ENCODE measurements around the gene SYCE3.

The SYCE3 gene

GRCh38 chr22:50528682-50529415 lies 33.9 kb downstream of the SYCE3 start:
- Mint-ChIP-seq H3K4me3 (peak overlapping the region; percentile 84), H3K27me3 (no peaks in the 10 kb centered on the region), H3K4me1 (ENCODE audit: low read depth) (peaks cover 41% of the 10 kb centered on the region), H3K9me3 (no peaks in the 10 kb centered on the region), H3K36me3 (ENCODE audit: low read depth) (peaks cover 23% of the 10 kb centered on the region), H3K27ac (peak overlapping the region; percentile 40)

DNA sequence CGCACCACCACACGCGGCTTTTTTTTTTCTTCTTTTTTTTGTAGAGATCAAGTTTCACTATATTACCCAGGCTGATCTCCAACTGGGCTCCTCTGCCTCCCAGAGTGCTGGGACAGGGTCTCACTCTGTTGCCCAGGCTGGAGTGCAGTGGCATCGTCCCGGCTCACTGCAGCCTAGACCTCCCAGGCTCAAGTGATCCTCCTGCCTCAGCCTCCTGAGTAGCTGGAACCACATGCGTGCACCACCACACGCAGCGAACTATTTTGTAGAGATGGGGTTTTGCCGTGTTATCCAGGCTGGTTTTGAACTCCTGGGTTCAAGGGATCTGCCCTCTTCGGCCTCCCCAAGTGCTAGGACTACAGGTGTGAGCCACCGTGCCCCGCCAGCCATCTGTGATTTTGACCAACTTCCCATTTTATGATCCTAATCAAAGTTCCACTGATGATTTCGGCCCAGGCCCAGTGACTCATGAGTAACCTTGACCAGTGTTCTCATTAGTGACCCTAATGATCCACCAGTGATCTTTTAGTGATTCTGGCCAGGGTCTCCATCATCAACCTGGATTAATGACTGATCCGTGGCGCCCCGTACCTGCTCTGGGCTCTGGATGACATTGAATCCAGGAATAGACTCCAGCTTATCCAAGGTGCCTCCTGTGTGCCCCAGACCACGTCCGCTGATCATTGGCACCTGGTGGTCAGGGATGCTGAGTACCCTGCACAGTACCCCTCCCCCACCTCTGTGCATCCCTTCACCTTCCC lies 34.6 kb downstream of the SYCE3 start:
- no peaks in the 10 kb centered on the region for H3K27me3 Mint-ChIP-seq
- H3K36me3 Mint-ChIP-seq (ENCODE audit: low read depth): peaks cover 23% of the 10 kb centered on the region
- H3K27ac Mint-ChIP-seq: peak overlapping the region; percentile 87
- H3K9me3 Mint-ChIP-seq: no peaks in the 10 kb centered on the region
- peak overlapping the region; percentile 84 for H3K4me3 Mint-ChIP-seq
- H3K4me1 Mint-ChIP-seq (ENCODE audit: low read depth): peaks cover 33% of the 10 kb centered on the region

- H3K9me3 Mint-ChIP-seq: no peaks in the 10 kb centered on the region
- H3K4me1 Mint-ChIP-seq (ENCODE audit: low read depth): peaks cover 26% of the 10 kb centered on the region
- H3K4me3 Mint-ChIP-seq: peak overlapping the region; percentile 84
- no peaks in the 10 kb centered on the region for H3K27me3 Mint-ChIP-seq
- peaks cover 23% of the 10 kb centered on the region for H3K36me3 Mint-ChIP-seq (ENCODE audit: low read depth)
- peak overlapping the region; percentile 87 for H3K27ac Mint-ChIP-seq
Observed at GRCh38 chr22:50526834-50527801, 35.6 kb downstream of the SYCE3 start.

DNA sequence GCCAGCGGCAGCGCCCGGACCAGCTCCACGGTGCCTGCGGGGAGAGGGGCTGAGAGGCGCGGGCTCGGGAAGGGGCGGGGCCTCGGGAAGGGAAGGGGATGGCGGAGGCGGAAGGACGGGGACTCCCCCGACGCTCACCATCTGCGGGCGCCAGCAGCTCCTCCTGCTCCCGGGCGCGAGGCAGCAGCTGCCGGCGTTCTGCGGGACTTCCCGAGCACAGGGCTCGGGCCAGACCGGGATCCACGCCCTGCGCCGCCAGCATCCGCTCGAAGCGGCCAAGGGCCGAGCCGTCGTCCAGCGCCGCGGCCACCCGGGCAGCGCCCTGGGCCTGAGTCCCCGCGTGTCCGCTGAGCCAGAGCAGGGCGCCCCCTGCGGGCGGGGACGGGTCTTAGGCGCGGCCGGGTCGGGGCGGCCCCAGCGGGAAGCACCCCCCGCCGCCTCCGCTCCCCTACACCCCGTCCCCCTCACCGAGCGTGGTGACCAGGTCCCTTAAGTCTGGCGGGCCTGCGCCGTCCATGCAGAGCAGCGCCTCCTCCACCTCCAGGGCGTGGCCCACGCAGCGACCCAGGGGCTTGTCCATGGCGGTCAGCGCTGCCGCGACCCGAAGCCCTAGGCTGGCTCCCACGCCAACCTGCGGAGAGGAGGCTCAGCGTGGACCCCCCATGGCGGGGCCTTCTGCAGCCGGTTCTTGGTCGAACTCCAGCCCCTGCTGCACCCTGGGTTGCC lies 36.4 kb downstream of the SYCE3 start:
- no peaks in the 10 kb centered on the region for H3K9me3 Mint-ChIP-seq
- H3K27ac Mint-ChIP-seq: peak overlapping the region; percentile 87
- peaks cover 26% of the 10 kb centered on the region for H3K4me1 Mint-ChIP-seq (ENCODE audit: low read depth)
- H3K27me3 Mint-ChIP-seq: no peaks in the 10 kb centered on the region
- peak overlapping the region; percentile 84 for H3K4me3 Mint-ChIP-seq
- H3K36me3 Mint-ChIP-seq (ENCODE audit: low read depth): peaks cover 23% of the 10 kb centered on the region

GRCh38 chr22:50525858-50526107 lies 36.9 kb downstream of the SYCE3 start:
- peak overlapping the region; percentile 49 for H3K27ac Mint-ChIP-seq
- H3K4me3 Mint-ChIP-seq: peak overlapping the region; percentile 93
- peaks cover 26% of the 10 kb centered on the region for H3K4me1 Mint-ChIP-seq (ENCODE audit: low read depth)
- no peaks in the 10 kb centered on the region for H3K27me3 Mint-ChIP-seq
- H3K36me3 Mint-ChIP-seq (ENCODE audit: low read depth): peaks cover 23% of the 10 kb centered on the region
- H3K9me3 Mint-ChIP-seq: no peaks in the 10 kb centered on the region

DNA sequence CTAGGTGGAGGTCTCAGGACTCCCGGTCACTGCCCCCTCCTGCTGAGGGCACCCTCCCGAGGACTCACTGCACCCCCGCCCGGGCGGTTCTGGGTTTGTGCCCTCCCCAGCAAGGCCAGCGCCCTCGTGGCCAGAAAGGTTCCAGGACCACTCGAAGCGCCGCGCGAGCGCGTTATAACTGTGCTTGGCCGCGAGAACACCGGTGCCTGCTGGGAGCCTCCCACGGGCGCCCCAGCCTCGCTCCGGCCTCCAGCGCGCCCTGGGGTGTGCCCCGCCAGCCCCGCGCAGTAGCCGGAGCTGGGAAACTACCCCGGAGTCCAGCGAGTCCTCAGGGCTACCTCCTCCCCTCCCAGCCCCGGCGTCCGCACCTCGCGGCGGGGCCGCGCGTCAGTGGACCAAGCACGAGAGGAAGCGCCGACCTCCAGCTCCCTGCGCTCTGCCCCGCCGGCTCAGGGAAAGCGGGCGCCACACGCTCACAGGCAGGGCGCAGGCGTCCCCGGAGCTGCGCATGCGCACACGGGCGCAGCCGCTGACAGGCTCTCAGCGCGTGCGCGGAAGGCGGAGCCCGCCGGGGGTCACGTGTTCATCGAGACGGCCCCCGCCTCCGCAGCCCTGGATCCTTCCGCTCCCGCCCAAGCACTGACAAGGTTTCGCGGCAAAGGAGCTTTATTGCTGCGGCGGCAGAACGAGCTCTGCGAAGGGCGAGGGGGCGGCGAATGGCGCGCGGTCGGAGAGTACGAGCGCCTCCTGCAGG lies 37.4 kb downstream of the SYCE3 start, which contains the start of gene SCO2:
SCO2 (minus strand) TSS at position 495 of the 754 bp plus-strand sequence. CDS start 1,187 bp downstream, outside the sequence.
- H3K9me3 Mint-ChIP-seq: no peaks in the 10 kb centered on the region
- H3K36me3 Mint-ChIP-seq (ENCODE audit: low read depth): peaks cover 23% of the 10 kb centered on the region
- H3K4me1 Mint-ChIP-seq (ENCODE audit: low read depth): peaks cover 26% of the 10 kb centered on the region
- H3K27ac Mint-ChIP-seq: peak within 1 kb of the TSS; percentile 89
- H3K4me3 Mint-ChIP-seq: peak within 1 kb of the TSS; percentile 93
- H3K27me3 Mint-ChIP-seq: no peaks in the 10 kb centered on the region

- H3K27ac Mint-ChIP-seq: peak overlapping the region; percentile 89
- no peaks in the 10 kb centered on the region for H3K27me3 Mint-ChIP-seq
- H3K4me1 Mint-ChIP-seq (ENCODE audit: low read depth): peaks cover 26% of the 10 kb centered on the region
- H3K9me3 Mint-ChIP-seq: no peaks in the 10 kb centered on the region
- H3K36me3 Mint-ChIP-seq (ENCODE audit: low read depth): peaks cover 28% of the 10 kb centered on the region
- peak overlapping the region; percentile 93 for H3K4me3 Mint-ChIP-seq
Observed at GRCh38 chr22:50524676-50525103, 38.0 kb downstream of the SYCE3 start.

- peak overlapping the region; percentile 89 for H3K27ac Mint-ChIP-seq
- no peaks in the 10 kb centered on the region for H3K27me3 Mint-ChIP-seq
- H3K9me3 Mint-ChIP-seq: no peaks in the 10 kb centered on the region
- H3K4me1 Mint-ChIP-seq (ENCODE audit: low read depth): peaks cover 26% of the 10 kb centered on the region
- H3K4me3 Mint-ChIP-seq: peak overlapping the region; percentile 93
- peaks cover 32% of the 10 kb centered on the region for H3K36me3 Mint-ChIP-seq (ENCODE audit: low read depth)
Observed at GRCh38 chr22:50523806-50524675, 38.7 kb downstream of the SYCE3 start.

DNA sequence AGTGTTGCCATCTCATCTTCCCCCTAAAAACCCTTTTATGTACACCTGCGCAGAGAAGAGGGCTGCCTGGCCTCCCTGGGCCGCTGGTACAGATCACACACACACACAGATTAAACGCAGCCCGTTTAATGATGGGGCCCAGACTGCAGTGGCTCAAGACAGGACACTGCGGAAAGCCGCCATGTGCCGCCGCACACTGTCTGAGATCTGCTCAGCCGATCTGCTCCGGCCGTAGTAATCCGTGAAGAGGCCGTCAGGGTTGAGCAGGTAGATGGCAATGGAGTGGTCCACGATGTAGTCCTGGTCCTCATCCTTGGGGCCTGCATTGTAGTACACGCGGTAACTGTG lies 39.3 kb downstream of the SYCE3 start:
- Mint-ChIP-seq H3K4me3 (peak overlapping the region; percentile 41), H3K4me1 (ENCODE audit: low read depth) (peaks cover 23% of the 10 kb centered on the region), H3K27ac (peak overlapping the region; percentile 11), H3K9me3 (no peaks in the 10 kb centered on the region), H3K36me3 (ENCODE audit: low read depth) (peaks cover 35% of the 10 kb centered on the region), H3K27me3 (no peaks in the 10 kb centered on the region)

DNA sequence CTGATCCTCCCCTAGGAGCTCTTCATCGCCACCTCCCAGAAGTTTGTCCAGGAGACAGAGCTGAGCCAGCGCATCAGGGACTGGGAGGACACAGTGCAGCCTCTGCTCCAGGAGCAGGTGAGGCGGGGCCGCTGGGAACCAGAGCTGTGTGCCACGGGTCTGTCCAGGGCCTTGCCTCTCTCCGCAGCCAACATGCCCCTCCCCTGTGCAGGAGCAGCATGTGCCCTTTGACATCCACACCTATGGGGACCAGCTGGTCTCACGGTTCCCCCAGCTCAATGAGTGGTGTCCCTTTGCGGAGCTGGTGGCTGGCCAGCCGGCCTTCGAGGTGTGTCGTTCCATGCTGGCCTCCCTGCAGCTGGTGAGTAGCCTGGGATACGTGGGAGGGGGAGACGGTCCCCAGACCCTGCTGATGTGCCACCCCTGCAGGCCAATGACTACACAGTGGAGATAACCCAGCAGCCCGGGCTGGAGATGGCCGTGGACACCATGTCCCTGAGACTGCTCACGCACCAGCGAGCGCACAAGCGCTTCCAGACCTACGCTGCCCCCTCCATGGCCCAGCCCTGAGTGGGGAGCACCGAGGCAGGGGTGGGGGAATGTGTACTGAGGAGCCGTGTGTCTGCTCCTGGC lies 39.8 kb downstream of the SYCE3 start:
- Mint-ChIP-seq H3K4me3 (peak overlapping the region; percentile 41), H3K27me3 (no peaks in the 10 kb centered on the region), H3K4me1 (ENCODE audit: low read depth) (peaks cover 18% of the 10 kb centered on the region), H3K9me3 (no peaks in the 10 kb centered on the region), H3K27ac (peak overlapping the region; percentile 11), H3K36me3 (ENCODE audit: low read depth) (peaks cover 33% of the 10 kb centered on the region)

DNA sequence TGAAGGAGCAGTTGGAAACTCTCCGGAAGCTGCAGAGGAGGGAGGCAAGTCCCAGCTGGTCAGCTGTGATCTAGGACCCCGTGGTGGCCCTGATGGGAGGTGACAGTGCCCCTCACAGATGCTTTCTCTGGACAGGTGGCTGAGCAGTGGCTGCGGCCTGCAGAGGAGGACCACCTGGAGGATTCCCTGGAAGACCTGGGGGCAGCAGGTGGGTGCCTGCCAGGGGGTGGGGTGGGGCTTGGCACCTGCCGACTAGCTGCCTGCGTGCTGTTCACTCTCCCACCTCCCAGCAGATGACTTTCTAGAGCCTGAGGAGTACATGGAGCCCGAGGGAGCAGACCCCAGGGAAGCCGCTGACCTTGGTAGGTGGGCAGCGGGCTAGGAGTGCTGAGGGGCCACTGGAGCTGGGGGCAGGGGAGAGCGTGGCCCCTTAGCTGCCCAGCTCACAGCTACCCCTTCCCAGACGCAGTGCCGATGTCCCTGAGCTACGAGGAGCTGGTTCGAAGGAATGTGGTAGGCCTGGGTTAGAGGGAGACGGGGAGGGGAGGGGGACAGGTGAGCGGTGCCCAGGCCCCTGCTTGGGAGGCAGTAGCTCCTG lies 40.4 kb downstream of the SYCE3 start:
- Mint-ChIP-seq H3K4me1 (ENCODE audit: low read depth) (peaks cover 11% of the 10 kb centered on the region), H3K36me3 (ENCODE audit: low read depth) (peaks cover 32% of the 10 kb centered on the region), H3K27me3 (no peaks in the 10 kb centered on the region), H3K9me3 (no peaks in the 10 kb centered on the region), H3K27ac (no peak overlapping the region), H3K4me3 (no peak overlapping the region)

- peaks cover 30% of the 10 kb centered on the region for H3K36me3 Mint-ChIP-seq (ENCODE audit: low read depth)
- no peaks in the 10 kb centered on the region for H3K9me3 Mint-ChIP-seq
- peaks cover 7% of the 10 kb centered on the region for H3K4me1 Mint-ChIP-seq (ENCODE audit: low read depth)
- no peak overlapping the region for H3K27ac Mint-ChIP-seq
- H3K4me3 Mint-ChIP-seq: no peak overlapping the region
- H3K27me3 Mint-ChIP-seq: no peaks in the 10 kb centered on the region
Observed at GRCh38 chr22:50521710-50522109, 41.0 kb downstream of the SYCE3 start.
